Peyer's patch (tissue), 4 donors: ENCODE measurements around the gene AQP6.

Experiments
- CTCF ChIP-seq, 6 experiments: fragments of 450-650 bp in 4 of 6; fragments of 200-600 bp in 2 of 6; sonication (generic) in 1 of 6; IDR thresholded peaks; one replicate each; pipeline ENCODE4 v1.5.1; 2017 to 2019; ENCODE audit warnings: antibody characterized with exemption in 6 of 6, mild to moderate bottlenecking in 3 of 6, moderate library complexity in 1 of 6
- POLR2A ChIP-seq, 2 donors: fragments of 450-650 bp; IDR thresholded peaks; one replicate each; pipeline ENCODE4 v1.5.1; 2017; ENCODE audit warnings: antibody characterized with exemption in 2 of 2, mild to moderate bottlenecking in 2 of 2, moderate library complexity in 2 of 2

GRCh38 chr12:49987625-49988303 lies 15.0 kb downstream of the AQP6 start:
- no peak for TF ChIP-seq CTCF (IDR thresholded peaks at IDR 0.05)
- TF ChIP-seq POLR2A (IDR thresholded peaks at IDR 0.05) = no peak
